K562 (cell line): ENCODE results near the gene IGF2R. TPM values are rescaled to one million over a fixed set of nuclear protein-coding genes. Genes with fewer than 3 reads are reported as not detected.

ENCODE experiments used
- CBX3 ChIP-seq, 2 experiments: IDR thresholded peaks; 1 replicate in 1 of 2; 2 replicates in 1 of 2; pipeline ENCODE4 v1.6.1; 2012; ENCODE audit warnings: inconsistent platforms in 2 of 2, low read length in 2 of 2, borderline replicate concordance in 1 of 2, control low read depth in 1 of 2
- CREB1 ChIP-seq, 2 experiments: sonication (generic) in 1 of 2; formaldehyde crosslinking in 1 of 2; IDR thresholded peaks; 2 replicates each; pipeline versions ENCODE4 v1.6.1 to v1.8.0; 2012 to 2022; ENCODE audit warnings: inconsistent platforms in 1 of 2, mild to moderate bottlenecking in 1 of 2, missing genetic modification reagents in 1 of 2, moderate library complexity in 1 of 2
- ELF2 ChIP-seq: fragments of 250-450 bp; sonication (Bioruptor Pico); IDR thresholded peaks from 2 replicates; pipeline ENCODE4 v1.5.0; 2021; ENCODE audit warnings: mild to moderate bottlenecking
- MBD2 ChIP-seq: sonication (generic); IDR thresholded peaks from 2 replicates; pipeline ENCODE4 v1.6.1; 2016; ENCODE audit warnings: low read depth, borderline replicate concordance
- MGA ChIP-seq: fragments of 450-650 bp; IDR thresholded peaks from 2 replicates; pipeline ENCODE4 v1.6.1; 2016; ENCODE audit warnings: mild to moderate bottlenecking, moderate library complexity
- NCOR1 ChIP-seq: fragments of 450-650 bp; IDR thresholded peaks from 2 replicates; pipeline ENCODE4 v1.6.1; 2016; ENCODE audit warnings: mild to moderate bottlenecking, moderate library complexity
- TBP ChIP-seq: optimal IDR thresholded peaks from 2 replicates; pipeline ENCODE3; 2011; ENCODE audit warnings: low read depth, low read length, improper control_type of control experiment
- TEAD4 ChIP-seq, 2 experiments: sonication (generic) in 1 of 2; formaldehyde crosslinking in 1 of 2; IDR thresholded peaks; 2 replicates each; pipeline versions ENCODE4 v1.6.1 to v1.8.0; 2012 to 2022; ENCODE audit warnings: borderline replicate concordance in 1 of 2, inconsistent platforms in 1 of 2, low read length in 1 of 2, mild to moderate bottlenecking in 1 of 2, missing genetic modification reagents in 1 of 2
- THRAP3 ChIP-seq: fragments of 450-650 bp; IDR thresholded peaks from 2 replicates; pipeline ENCODE4 v1.6.1; 2016; ENCODE audit warnings: mild to moderate bottlenecking, inconsistent platforms, borderline replicate concordance
- ZNF76 ChIP-seq: fragments of 250-450 bp; sonication (Bioruptor Pico); IDR thresholded peaks from 2 replicates; pipeline ENCODE4 v1.4.0; 2020; ENCODE audit warnings: mild to moderate bottlenecking, moderate library complexity, borderline replicate concordance
- ZNF785 ChIP-seq: fragments of 250-450 bp; sonication (Bioruptor Pico); IDR thresholded peaks from 2 replicates; pipeline ENCODE4 v1.4.0; 2020; ENCODE audit warnings: mild to moderate bottlenecking
- polyA plus RNA-seq, 8 experiments: library from polyadenylated mRNA; depleted of rRNA in 4 of 8; stranded (reverse) in 5 of 8; unstranded in 3 of 8; fragments of >200 nt; fragmentation: Nextera tagmentation in 2 of 8; fragmentation: Illumina TruSeq in 1 of 8; extraction: Ambion mirVana in 2 of 8; extraction: Trizol in 1 of 8; gene quantifications; 2 replicates each; pipeline versions ENCODE4 v1.2.1 to v1.2.3, GENCODE V29; 2011 to 2014; ENCODE audit warnings: inconsistent platforms in 1 of 8, missing spikeins in 1 of 8
- total RNA-seq, 7 experiments: library from RNA; depleted of rRNA in 6 of 7; stranded (reverse); fragments of >200 nt in 6 of 7; fragmentation: Illumina TruSeq in 2 of 7; extraction: Trizol in 2 of 7; gene quantifications; 2 replicates each; pipeline versions ENCODE4 v1.2.1 to v1.2.3, GENCODE V29; 2011 to 2021; ENCODE audit warnings: low replicate concordance in 1 of 7
- TF ChIP-seq, protein P1 (sequence below): fragments of 250-450 bp; sonication (Bioruptor Pico); IDR thresholded peaks from 2 replicates; pipeline ENCODE4 v1.5.0; 2020; ENCODE audit warnings: mild to moderate bottlenecking
- TF ChIP-seq, protein P2 (sequence below): sonication (generic); formaldehyde crosslinking; IDR thresholded peaks from 2 replicates; pipeline ENCODE4 v1.8.0; 2022; ENCODE audit warnings: mild to moderate bottlenecking, missing genetic modification reagents

The IGF2R gene
- total and polyA plus RNA-seq, 9 of the 15 experiments (the other 6 are each of a cell fraction or from before 2014, with no cell fraction given): 3.5 to 92.3 (median 34.5) TPM

- peak; percentile 55 for TF ChIP-seq MGA
- peak; percentile 100 for TF ChIP-seq NCOR1
- peak; percentile 88 for TF ChIP-seq CREB1 (IDR thresholded peaks at IDR 0.05)
- TF ChIP-seq CREB1 (CRISPR knock-in tag; IDR thresholded peaks at IDR 0.05): 0 out of 2 replicates have a peak, but pooled peaks have one; percentile 13
- TF ChIP-seq MBD2: peak; percentile 89
- TF ChIP-seq TEAD4 (IDR thresholded peaks at IDR 0.05; ENCODE audit: low read length): peak; percentile 100
- no peak for TF ChIP-seq TEAD4 (CRISPR knock-in tag; IDR thresholded peaks at IDR 0.05; ENCODE audit: borderline replicate concordance)
- TF ChIP-seq ZNF76 (CRISPR knock-in tag): no peak
- TF ChIP-seq THRAP3: no peak
- peak; percentile 31 for TF ChIP-seq TBP
- TF ChIP-seq, protein P1, sequence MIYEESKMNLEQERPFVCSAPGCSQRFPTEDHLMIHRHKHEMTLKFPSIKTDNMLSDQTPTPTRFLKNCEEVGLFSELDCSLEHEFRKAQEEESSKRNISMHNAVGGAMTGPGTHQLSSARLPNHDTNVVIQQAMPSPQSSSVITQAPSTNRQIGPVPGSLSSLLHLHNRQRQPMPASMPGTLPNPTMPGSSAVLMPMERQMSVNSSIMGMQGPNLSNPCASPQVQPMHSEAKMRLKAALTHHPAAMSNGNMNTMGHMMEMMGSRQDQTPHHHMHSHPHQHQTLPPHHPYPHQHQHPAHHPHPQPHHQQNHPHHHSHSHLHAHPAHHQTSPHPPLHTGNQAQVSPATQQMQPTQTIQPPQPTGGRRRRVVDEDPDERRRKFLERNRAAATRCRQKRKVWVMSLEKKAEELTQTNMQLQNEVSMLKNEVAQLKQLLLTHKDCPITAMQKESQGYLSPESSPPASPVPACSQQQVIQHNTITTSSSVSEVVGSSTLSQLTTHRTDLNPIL (CRISPR knock-in tag): no peak
- no peak for TF ChIP-seq ELF2 (CRISPR knock-in tag)
- no peak for TF ChIP-seq ZNF785 (CRISPR knock-in tag)
- TF ChIP-seq, protein P2, sequence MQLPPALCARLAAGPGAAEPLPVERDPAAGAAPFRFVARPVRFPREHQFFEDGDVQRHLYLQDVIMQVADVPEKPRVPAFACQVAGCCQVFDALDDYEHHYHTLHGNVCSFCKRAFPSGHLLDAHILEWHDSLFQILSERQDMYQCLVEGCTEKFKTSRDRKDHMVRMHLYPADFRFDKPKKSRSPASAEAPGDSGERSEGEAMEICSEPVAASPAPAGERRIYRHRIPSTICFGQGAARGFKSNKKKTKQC: no peak
- peak in 1 of 2 experiments; percentile 82; a peak in 1 of 3 replicates for TF ChIP-seq CBX3 (IDR thresholded peaks at IDR 0.05; ENCODE audit: borderline replicate concordance in 1 of 2, low read length in 2 of 2)
These were observed 132.7 kb downstream of the IGF2R start (continued) for GRCh38 chr6:160101277-160102205.
